ENCODE data around the gene LYPD3. TPM values are rescaled to one million over a fixed set of nuclear protein-coding genes. Genes with fewer than 3 reads are reported as not detected.

The LYPD3 gene
- polyA plus RNA-seq, 3 donors, result 0.24 to 22.9 (median 0.48) TPM

- Mint-ChIP-seq H3K4me3 (no peak overlapping the region), H3K4me1 (peaks cover 40% of the 10 kb centered on the region), H3K9me3 (peaks cover 0 to 4% (median 0%) of the 10 kb centered on the region in 7 donors), H3K27me3 (ENCODE audit: low read depth in 3 of 3) (peaks cover 1 to 3% (median 1%) of the 10 kb centered on the region in 3 donors), H3K36me3 (peaks cover 15 to 22% of the 10 kb centered on the region in 2 donors), H3K27ac (no peak overlapping the region)
- peaks cover 10 to 15% of the 10 kb centered on the region in 2 donors for H3K36me3 ChIP-seq (replicated peaks in 1 of 2; ENCODE audit: control insufficient read depth in 1 of 2, insufficient read depth in 2 of 2, low read length in 2 of 2)
- H3K79me2 ChIP-seq (ENCODE audit: insufficient read depth, low read length), result no peaks in the 10 kb centered on the region
- 79% methylated on average over 2 of the region's 5 CpGs for WGBS (ENCODE audit: insufficient coverage)
- DNase-seq, result no peak
- no peaks in the 10 kb centered on the region for H4K20me1 ChIP-seq (ENCODE audit: insufficient read depth, low read length)
- intact Hi-C loops (cut with micrococcal nuclease), result no loop called here
- H3K27me3 ChIP-seq (ENCODE audit: control insufficient read depth in 2 of 2, insufficient read depth in 2 of 2, low read length in 2 of 2), result no peaks in the 10 kb centered on the region
- no peak overlapping the region for H2AFZ ChIP-seq (ENCODE audit: insufficient read depth, low read depth, low read length, poor library complexity, severe bottlenecking)
- H3K4me3 ChIP-seq (replicated peaks in 1 of 3; ENCODE audit: low read depth in 2 of 3, low read length in 3 of 3), result no peak overlapping the region
- no peak overlapping the region for H3K4me2 ChIP-seq (replicated peaks; ENCODE audit: extremely low read depth, low read length, poor library complexity, severe bottlenecking)
- no peak overlapping the region for H3K27ac ChIP-seq (ENCODE audit: low read depth in 1 of 2, low read length in 2 of 2)
- TF ChIP-seq CTCF (IDR thresholded peaks at IDR 0.05), result no peak
- H3K9ac ChIP-seq (ENCODE audit: insufficient read depth, low read length, poor library complexity, severe bottlenecking), result no peak overlapping the region
- H3K4me1 ChIP-seq (ENCODE audit: control insufficient read depth in 1 of 2, insufficient read depth in 2 of 2, low read length in 2 of 2), result peaks cover 38 to 39% of the 10 kb centered on the region in 2 donors
- no peaks in the 10 kb centered on the region for H3K9me3 ChIP-seq (replicated peaks in 1 of 2; ENCODE audit: control insufficient read depth in 1 of 2, insufficient read depth in 1 of 2, low read length in 2 of 2)
Observed at GRCh38 chr19:43490759-43491158, 25.4 kb upstream of the LYPD3 start.

- no peak overlapping the region for H3K4me3 Mint-ChIP-seq
- peaks cover 0 to 4% (median 0%) of the 10 kb centered on the region in 7 donors for H3K9me3 Mint-ChIP-seq
- Histone ChIP-seq H3K27ac (ENCODE audit: low read depth in 1 of 2, low read length in 2 of 2) (no peak overlapping the region), H3K27me3 (ENCODE audit: control insufficient read depth in 2 of 2, insufficient read depth in 2 of 2, low read length in 2 of 2) (no peaks in the 10 kb centered on the region), H3K9me3 (replicated peaks in 1 of 2; ENCODE audit: control insufficient read depth in 1 of 2, insufficient read depth in 1 of 2, low read length in 2 of 2) (no peaks in the 10 kb centered on the region), H2AFZ (ENCODE audit: insufficient read depth, low read depth, low read length, poor library complexity, severe bottlenecking) (no peak overlapping the region), H3K9ac (ENCODE audit: insufficient read depth, low read length, poor library complexity, severe bottlenecking) (no peak overlapping the region), H3K79me2 (ENCODE audit: insufficient read depth, low read length) (no peaks in the 10 kb centered on the region), H3K4me3 (replicated peaks in 1 of 3; ENCODE audit: low read depth in 2 of 3, low read length in 3 of 3) (no peak overlapping the region), H3K4me1 (ENCODE audit: control insufficient read depth in 1 of 2, insufficient read depth in 2 of 2, low read length in 2 of 2) (peaks cover 39 to 42% of the 10 kb centered on the region in 2 donors), H4K20me1 (ENCODE audit: insufficient read depth, low read length) (no peaks in the 10 kb centered on the region), H3K36me3 (replicated peaks in 1 of 2; ENCODE audit: control insufficient read depth in 1 of 2, insufficient read depth in 2 of 2, low read length in 2 of 2) (peaks cover 6 to 9% of the 10 kb centered on the region in 2 donors), H3K4me2 (replicated peaks; ENCODE audit: extremely low read depth, low read length, poor library complexity, severe bottlenecking) (no peak overlapping the region)
- peaks cover 11 to 16% of the 10 kb centered on the region in 2 donors for H3K36me3 Mint-ChIP-seq
- WGBS (ENCODE audit: insufficient coverage), result 89% methylated on average over 3 of the region's 7 CpGs
- intact Hi-C loops (cut with micrococcal nuclease), result no loop called here
- no peak overlapping the region for H3K27ac Mint-ChIP-seq
- H3K27me3 Mint-ChIP-seq (ENCODE audit: low read depth in 3 of 3), result peaks cover 0 to 1% (median 1%) of the 10 kb centered on the region in 3 donors
- no peak for DNase-seq
- TF ChIP-seq CTCF (IDR thresholded peaks at IDR 0.05), result no peak
- peaks cover 40% of the 10 kb centered on the region for H3K4me1 Mint-ChIP-seq
Observed at GRCh38 chr19:43489979-43490599, 24.7 kb upstream of the LYPD3 start.
